ENCODE measurements around the gene E2F8. TPM values are rescaled to one million over a fixed set of nuclear protein-coding genes. Genes with fewer than 3 reads are reported as not detected.

Gene E2F8
- total and polyA plus RNA-seq, 2 donors (not counting 3 experiments of a cell fraction or from before 2014, with no cell fraction given), result 6.5 to 19.1 TPM

GRCh38 chr11:19201737-19202605 is 38.8 kb downstream of the E2F8 start, which contains the start of gene CSRP3:
Gene CSRP3, minus strand, starts transcription at chr11:19201983. Its CDS starts 9,535 bp downstream, at chr11:19192448.
- no peaks in the 10 kb centered on the region for H3K36me3 ChIP-seq (ENCODE audit: control insufficient read depth in 2 of 2, extremely low read depth in 1 of 2, insufficient read depth in 2 of 2, low read length in 2 of 2)
- POLR2A ChIA-PET, result no interaction called here
- H3K4me2 ChIP-seq (ENCODE audit: insufficient read depth, low read length), result no peak within 1 kb of the TSS
- peaks cover 15% of the 10 kb centered on the region for H3K4me1 ChIP-seq (ENCODE audit: control insufficient read depth, extremely low read depth, insufficient read depth, low read length)
- no peaks in the 10 kb centered on the region for H3K9me3 ChIP-seq (replicated peaks; ENCODE audit: control insufficient read depth, insufficient read depth, low read length)
- no peaks in the 10 kb centered on the region for H4K20me1 ChIP-seq (replicated peaks; ENCODE audit: control insufficient read depth, extremely low read depth, insufficient read depth, low read length)
- DNase-seq (ENCODE audit: low read depth, low spot score), result no peak
- no peak within 1 kb of the TSS for H3K9ac ChIP-seq (replicated peaks; ENCODE audit: extremely low read depth, insufficient read depth, low read length)
- no TSS peak for BruUV-seq (replicated peaks)
- no peak for TF ChIP-seq FOS (IDR thresholded peaks at IDR 0.05; ENCODE audit: borderline replicate concordance, insufficient read depth, low read length)
- no peak for TF ChIP-seq CTCF (IDR thresholded peaks at IDR 0.05; ENCODE audit: extremely low read depth in 1 of 2, insufficient read depth in 1 of 2, low read depth in 1 of 2, low read length in 2 of 2)
- TF ChIP-seq POLR2A (IDR thresholded peaks at IDR 0.05; ENCODE audit: low read depth, low read length), result no peak
- no peak for TF ChIP-seq POLR2AphosphoS5 (IDR thresholded peaks at IDR 0.05; ENCODE audit: insufficient read depth, low read depth, low read length)
- TF ChIP-seq JUN (IDR thresholded peaks at IDR 0.05; ENCODE audit: borderline replicate concordance, insufficient read depth, insufficient read length, low read depth), result no peak
- TF ChIP-seq MAX (IDR thresholded peaks at IDR 0.05; ENCODE audit: insufficient read depth, insufficient read length), result no peak
- no peak for TF ChIP-seq EZH2 (IDR thresholded peaks at IDR 0.05; ENCODE audit: borderline replicate concordance, low read depth, low read length, severe bottlenecking)
- TF ChIP-seq GATA2 (IDR thresholded peaks at IDR 0.05; ENCODE audit: insufficient read depth, insufficient read length, low read depth, low read length), result no peak
- TF ChIP-seq MYC (IDR thresholded peaks at IDR 0.05; ENCODE audit: low read depth, low read length), result no peak
- H3K27me3 ChIP-seq (ENCODE audit: control insufficient read depth in 2 of 2, insufficient read depth in 2 of 2, low read length in 2 of 2), result peaks cover 2 to 8% of the 10 kb centered on the region in 2 experiments
- no peak within 1 kb of the TSS for H3K4me3 ChIP-seq (replicated peaks in 1 of 3; ENCODE audit: insufficient read depth in 1 of 3, low read depth in 1 of 3, low read length in 3 of 3)
- intact Hi-C loops (cut with micrococcal nuclease), result no loop called here
- H3K79me2 ChIP-seq (ENCODE audit: control insufficient read depth, insufficient read depth, low read length), result no peaks in the 10 kb centered on the region
- dilution Hi-C loops (cut with MboI; ENCODE audit: extremely low pct_ligation_motif_present, low sequenced_read_pairs), result no loop called here
- H3K9me1 ChIP-seq (replicated peaks; ENCODE audit: control insufficient read depth, extremely low read depth, insufficient read depth, low read length), result no peaks in the 10 kb centered on the region
- CTCF ChIA-PET, result interaction anchor here (1.3 kb wide), 1 partner anchor 18 kb away, joined by 3 read pairs; no protein-coding TSS in a partner anchor
- H2AFZ ChIP-seq (ENCODE audit: low read depth, low read length), result no peak within 1 kb of the TSS
- FAIRE-seq, result no peak
- H3K27ac ChIP-seq (ENCODE audit: insufficient read depth, low read depth, low read length), result no peak within 1 kb of the TSS

Measured in endothelial cell of umbilical vein (primary cell).